Measurements from ENCODE around the gene RPA3. TPM values are rescaled to one million over a fixed set of nuclear protein-coding genes. Genes with fewer than 3 reads are reported as not detected.

The RPA3 gene
- total RNA-seq, 2 experiments from 2014 or later = 32.9 to 36.5 TPM

- H3K4me3 ChIP-seq (ENCODE audit: low read length) = no peak overlapping the region
These were observed 76.3 kb downstream of the RPA3 start for GRCh38 chr7:7642081-7642480.

GRCh38 chr7:7641129-7641663 lies 77.2 kb downstream of the RPA3 start:
- CTCF ChIA-PET = interaction anchor here (0.9 to 3.7 kb wide), 3 partner anchors 40 to 549 kb away, joined by 3 to 12 read pairs (median 3); no protein-coding TSS in a partner anchor
- no peak for TF ChIP-seq CTCF (IDR thresholded peaks at IDR 0.05)
- peaks cover 67% of the 10 kb centered on the region for H3K4me1 Mint-ChIP-seq (ENCODE audit: low read depth)

More at GRCh38 chr7:7642081-7642480, 76.3 kb downstream of the RPA3 start:
- Mint-ChIP-seq H3K9me3 (no peaks in the 10 kb centered on the region), H3K36me3 (ENCODE audit: low read depth) (peaks cover 55% of the 10 kb centered on the region), H3K4me3 (peak overlapping the region; percentile 90), H3K4me1 (ENCODE audit: low read depth) (peaks cover 74% of the 10 kb centered on the region), H3K27me3 (no peaks in the 10 kb centered on the region), H3K27ac (peak overlapping the region; percentile 98)
- POLR2A ChIA-PET = interaction anchor here (0.8 to 3.4 kb wide), 7 partner anchors 10 to 548 kb away, joined by 3 to 92 read pairs (median 16); partner anchors contain the start of genes GLCCI1 and MIOS
- CTCF ChIA-PET = interaction anchor here (3.7 kb wide), 1 partner anchor 39 kb away, joined by 12 read pairs; no protein-coding TSS in a partner anchor
- no peaks in the 10 kb centered on the region for H3K9me3 ChIP-seq (ENCODE audit: control insufficient read depth in 1 of 2, insufficient read depth in 1 of 2, low read length in 2 of 2)
- intact Hi-C loops (cut with DNase I, micrococcal nuclease) = loop anchor here (2.0 to 10.0 kb wide), 5 partner anchors 75 to 1050 kb away; partner anchors contain the start of genes C1GALT1 (in 2 of the 2), GLCCI1 (in 1 of the 2), INTS15 (in 1 of the 2) and MIOS (in 1 of the 2)
- no peak for TF ChIP-seq CTCF (IDR thresholded peaks at IDR 0.05)
- no peaks in the 10 kb centered on the region for H3K27me3 ChIP-seq (ENCODE audit: control insufficient read depth in 1 of 2, insufficient read depth in 2 of 2, low read length in 2 of 2)
- ATAC-seq (ENCODE audit: poor library complexity) (no peak), DNase-seq (no peak)
- peaks cover 17% of the 10 kb centered on the region for H3K4me1 ChIP-seq (ENCODE audit: insufficient read depth, low read length)
- H3K27ac ChIP-seq (ENCODE audit: low read depth in 1 of 2, low read length in 2 of 2) = no peak overlapping the region
- peaks cover 8% of the 10 kb centered on the region for H3K36me3 ChIP-seq (ENCODE audit: insufficient read depth, low read length)

GRCh38 chr7:7640221-7641128 lies 77.9 kb downstream of the RPA3 start, which contains the start of gene UMAD1:
UMAD1 (plus strand) TSS chr7:7640752; CDS start chr7:7673372, 32,620 bp downstream.
- TF ChIP-seq CTCF (IDR thresholded peaks at IDR 0.05) = no peak
- ChIA-PET CTCF (interaction anchor here (0.9 to 3.7 kb wide), 4 partner anchors 21 to 550 kb away, joined by 3 to 12 read pairs (median 3); no protein-coding TSS in a partner anchor), POLR2A (interaction anchor here (0.6 to 3.4 kb wide), 45 partner anchors 9 to 649 kb away, joined by 3 to 92 read pairs (median 5); partner anchors contain the start of genes C1GALT1, GLCCI1 and MIOS)
- DNase-seq = peak; percentile 94 to 100 (median 98)
- H3K27ac ChIP-seq (ENCODE audit: low read depth in 1 of 2, low read length in 2 of 2) = peak within 1 kb of the TSS; percentile 98 to 99
- H3K4me3 ChIP-seq (ENCODE audit: low read length) = peak within 1 kb of the TSS; percentile 88
- Mint-ChIP-seq H3K4me1 (ENCODE audit: low read depth) (peaks cover 59% of the 10 kb centered on the region), H3K4me3 (peak within 1 kb of the TSS; percentile 90), H3K9me3 (no peaks in the 10 kb centered on the region), H3K27ac (peak within 1 kb of the TSS; percentile 98), H3K36me3 (ENCODE audit: low read depth) (peaks cover 67% of the 10 kb centered on the region), H3K27me3 (no peaks in the 10 kb centered on the region)
- peak; percentile 83 for ATAC-seq (ENCODE audit: poor library complexity)
- no peaks in the 10 kb centered on the region for H3K9me3 ChIP-seq (ENCODE audit: control insufficient read depth in 1 of 2, insufficient read depth in 1 of 2, low read length in 2 of 2)
- intact Hi-C loops (cut with DNase I, micrococcal nuclease) = loop anchor here (1.0 to 10.0 kb wide), 7 partner anchors 73 to 1048 kb away; partner anchors contain the start of genes C1GALT1 (in 2 of the 2), GLCCI1 (in 1 of the 2), INTS15 (in 1 of the 2) and MIOS (in 1 of the 2)
- no peaks in the 10 kb centered on the region for H3K27me3 ChIP-seq (ENCODE audit: control insufficient read depth in 1 of 2, insufficient read depth in 2 of 2, low read length in 2 of 2)
- peaks cover 20% of the 10 kb centered on the region for H3K36me3 ChIP-seq (ENCODE audit: insufficient read depth, low read length)
- peaks cover 17% of the 10 kb centered on the region for H3K4me1 ChIP-seq (ENCODE audit: insufficient read depth, low read length)

More at GRCh38 chr7:7641129-7641663, 77.2 kb downstream of the RPA3 start:
- DNase-seq = peak in 1 of 14 experiments; percentile 5
- Mint-ChIP-seq H3K27me3 (no peaks in the 10 kb centered on the region), H3K9me3 (no peaks in the 10 kb centered on the region), H3K4me3 (peak overlapping the region; percentile 90), H3K36me3 (ENCODE audit: low read depth) (peaks cover 60% of the 10 kb centered on the region), H3K27ac (peak overlapping the region; percentile 98)
- Histone ChIP-seq H3K4me1 (ENCODE audit: insufficient read depth, low read length) (peaks cover 17% of the 10 kb centered on the region), H3K36me3 (ENCODE audit: insufficient read depth, low read length) (peaks cover 16% of the 10 kb centered on the region), H3K27me3 (ENCODE audit: control insufficient read depth in 1 of 2, insufficient read depth in 2 of 2, low read length in 2 of 2) (no peaks in the 10 kb centered on the region), H3K4me3 (ENCODE audit: low read length) (peak overlapping the region; percentile 88), H3K27ac (ENCODE audit: low read depth in 1 of 2, low read length in 2 of 2) (peak overlapping the region; percentile 98 to 99), H3K9me3 (ENCODE audit: control insufficient read depth in 1 of 2, insufficient read depth in 1 of 2, low read length in 2 of 2) (no peaks in the 10 kb centered on the region)
- POLR2A ChIA-PET = interaction anchor here (0.7 to 3.4 kb wide), 28 partner anchors 8 to 562 kb away, joined by 3 to 92 read pairs (median 6); partner anchors contain the start of genes C1GALT1, GLCCI1 and MIOS
- peak; percentile 5 for ATAC-seq (ENCODE audit: poor library complexity)
- intact Hi-C loops (cut with DNase I, micrococcal nuclease) = loop anchor here (2.0 to 10.0 kb wide), 6 partner anchors 74 to 1049 kb away; partner anchors contain the start of genes C1GALT1 (in 2 of the 2), INTS15 (in 1 of the 2) and MIOS (in 1 of the 2)

Measured in CD4-positive, alpha-beta T cell (primary cell).